Colonic mucosa (tissue), 4 donors: ENCODE results near the gene PDE4D. TPM values are rescaled to one million over a fixed set of nuclear protein-coding genes. Genes with fewer than 3 reads are reported as not detected.

Experiments
- DNase-seq: peaks from one replicate; pipeline ENCODE4 v3.0.0-alpha.2; 2020
- H3K27ac ChIP-seq: fragments of 200-600 bp; one replicate; pipeline ENCODE4 v1.8.0; 2021
- H3K27me3 ChIP-seq: fragments of 200-600 bp; one replicate; pipeline ENCODE4 v1.8.0; 2021
- H3K36me3 ChIP-seq: fragments of 200-600 bp; one replicate; pipeline ENCODE4 v1.8.0; 2021
- H3K4me1 ChIP-seq: fragments of 200-600 bp; one replicate; pipeline ENCODE4 v1.8.0; 2021; ENCODE audit warnings: mild to moderate bottlenecking
- H3K4me3 ChIP-seq: fragments of 200-600 bp; one replicate; pipeline ENCODE4 v1.8.0; 2021
- H3K9ac ChIP-seq, 2 donors: one replicate each; pipeline ENCODE4 v1.7.0; 2013; ENCODE audit warnings: control low read depth in 2 of 2, low read depth in 2 of 2, low read length in 2 of 2
- H3K9me3 ChIP-seq: fragments of 200-600 bp; one replicate; pipeline ENCODE4 v1.8.0; 2021
- intact Hi-C: fragments of 100-400 bp; cut with DNase I; formaldehyde crosslinking; loops from one replicate; pipeline ENCODE4 v1.14.1; 2022
- total RNA-seq, 2 donors: library from RNA; stranded (reverse); fragmentation: NEBNext Ultra II Directional in 1 of 2; extraction: Animal tissue kit (Norgen Biotek cat#: 25700) in 1 of 2; gene quantifications; one replicate each; pipeline ENCODE4 v1.2.1, GENCODE V29; 2021
- TF ChIP-seq, protein P1 (sequence below): fragments of 200-600 bp; IDR thresholded peaks from one replicate; pipeline ENCODE4 v1.8.0; 2022; ENCODE audit warnings: antibody characterized with exemption, mild to moderate bottlenecking
- donor health status: healthy.
- donor health status: DM: no; HTN: no; CAD: no.
- donor health status: DM: no; HTN: no; CAD: no.

PDE4D gene
- total RNA-seq, 2 donors from 2014 or later: 23.1 to 53.7 TPM

GRCh38 chr5:59562756-59563389 is 330.7 kb downstream of the PDE4D start:
- Histone ChIP-seq H3K4me1 (peaks cover 5% of the 10 kb centered on the region), H3K9me3 (no peaks in the 10 kb centered on the region), H3K36me3 (no peaks in the 10 kb centered on the region), H3K9ac (no peak overlapping the region), H3K27me3 (no peaks in the 10 kb centered on the region), H3K4me3 (no peak overlapping the region), H3K27ac (no peak overlapping the region)
- intact Hi-C loops: no loop called here
- TF ChIP-seq, protein P1, sequence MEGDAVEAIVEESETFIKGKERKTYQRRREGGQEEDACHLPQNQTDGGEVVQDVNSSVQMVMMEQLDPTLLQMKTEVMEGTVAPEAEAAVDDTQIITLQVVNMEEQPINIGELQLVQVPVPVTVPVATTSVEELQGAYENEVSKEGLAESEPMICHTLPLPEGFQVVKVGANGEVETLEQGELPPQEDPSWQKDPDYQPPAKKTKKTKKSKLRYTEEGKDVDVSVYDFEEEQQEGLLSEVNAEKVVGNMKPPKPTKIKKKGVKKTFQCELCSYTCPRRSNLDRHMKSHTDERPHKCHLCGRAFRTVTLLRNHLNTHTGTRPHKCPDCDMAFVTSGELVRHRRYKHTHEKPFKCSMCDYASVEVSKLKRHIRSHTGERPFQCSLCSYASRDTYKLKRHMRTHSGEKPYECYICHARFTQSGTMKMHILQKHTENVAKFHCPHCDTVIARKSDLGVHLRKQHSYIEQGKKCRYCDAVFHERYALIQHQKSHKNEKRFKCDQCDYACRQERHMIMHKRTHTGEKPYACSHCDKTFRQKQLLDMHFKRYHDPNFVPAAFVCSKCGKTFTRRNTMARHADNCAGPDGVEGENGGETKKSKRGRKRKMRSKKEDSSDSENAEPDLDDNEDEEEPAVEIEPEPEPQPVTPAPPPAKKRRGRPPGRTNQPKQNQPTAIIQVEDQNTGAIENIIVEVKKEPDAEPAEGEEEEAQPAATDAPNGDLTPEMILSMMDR: no peak
- DNase-seq: peak; percentile 33

- TF ChIP-seq, protein P1: no peak
- Histone ChIP-seq H3K9ac (no peak overlapping the region), H3K27ac (no peak overlapping the region), H3K36me3 (no peaks in the 10 kb centered on the region), H3K9me3 (no peaks in the 10 kb centered on the region), H3K4me3 (no peak overlapping the region), H3K4me1 (peaks cover 5% of the 10 kb centered on the region), H3K27me3 (no peaks in the 10 kb centered on the region)
- intact Hi-C loops: no loop called here
- DNase-seq: no peak
Measured at GRCh38 chr5:59560553-59560952, 333.0 kb downstream of the PDE4D start.

GRCh38 chr5:59559847-59560246 is 333.7 kb downstream of the PDE4D start:
- Histone ChIP-seq H3K27me3 (no peaks in the 10 kb centered on the region), H3K4me1 (peaks cover 5% of the 10 kb centered on the region), H3K9me3 (no peaks in the 10 kb centered on the region), H3K36me3 (no peaks in the 10 kb centered on the region), H3K4me3 (no peak overlapping the region), H3K9ac (no peak overlapping the region), H3K27ac (no peak overlapping the region)
- no peak for DNase-seq
- TF ChIP-seq, protein P1: no peak
- intact Hi-C loops: no loop called here

GRCh38 chr5:59559323-59559722 is 334.2 kb downstream of the PDE4D start:
- intact Hi-C loops: no loop called here

DNA sequence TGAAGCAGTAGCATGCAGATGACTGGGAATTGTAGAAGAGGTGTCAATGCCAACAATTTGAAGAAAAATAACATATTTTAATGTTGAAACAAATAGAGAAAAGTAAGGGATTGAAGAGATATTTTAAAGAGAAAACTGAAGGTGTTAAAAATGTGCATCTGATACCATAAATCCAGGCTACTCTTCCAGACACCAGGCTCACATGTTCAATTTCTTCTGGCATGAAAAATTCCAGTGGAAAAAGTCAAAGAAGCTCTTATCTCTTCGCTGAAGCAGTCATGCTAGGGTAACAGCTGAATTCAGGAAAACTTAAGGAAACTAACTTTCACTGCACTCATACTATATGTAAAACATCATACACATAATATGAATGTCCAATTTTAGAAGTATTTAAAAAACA is 335.0 kb downstream of the PDE4D start:
- no peak for DNase-seq
- Histone ChIP-seq H3K9me3 (no peaks in the 10 kb centered on the region), H3K9ac (no peak overlapping the region), H3K36me3 (no peaks in the 10 kb centered on the region), H3K27me3 (no peaks in the 10 kb centered on the region), H3K4me3 (no peak overlapping the region), H3K4me1 (peaks cover 5% of the 10 kb centered on the region), H3K27ac (no peak overlapping the region)
- intact Hi-C loops: no loop called here
- TF ChIP-seq, protein P1: no peak

More at GRCh38 chr5:59559323-59559722, 334.2 kb downstream of the PDE4D start:
- TF ChIP-seq, protein P1: no peak
- Histone ChIP-seq H3K4me3 (no peak overlapping the region), H3K27me3 (no peaks in the 10 kb centered on the region), H3K36me3 (no peaks in the 10 kb centered on the region), H3K9ac (no peak overlapping the region), H3K9me3 (no peaks in the 10 kb centered on the region), H3K27ac (no peak overlapping the region), H3K4me1 (peaks cover 5% of the 10 kb centered on the region)
- no peak for DNase-seq
